ENCODE data around the gene ACBD6. TPM values are rescaled to one million over a fixed set of nuclear protein-coding genes. Genes with fewer than 3 reads are reported as not detected.

Gene ACBD6
- total and polyA plus RNA-seq, 12 donors, result 16.2 to 30.0 (median 21.0) TPM

GRCh38 chr1:180382326-180383115 lies 119.9 kb downstream of the ACBD6 start:
- intact Hi-C loops (cut with DNase I), result loop anchor here in 1 of 10 donors (5.0 kb wide), 1 partner anchor 55 kb away; no protein-coding TSS in a partner anchor
- ATAC-seq (no peak), DNase-seq (no peak)
- no peaks in the 10 kb centered on the region for H3K4me1 ChIP-seq
- no peak overlapping the region for H3K4me3 ChIP-seq
- TF ChIP-seq CTCF (IDR thresholded peaks at IDR 0.05), result no peak
- H3K27ac ChIP-seq, result no peak overlapping the region
- H3K36me3 ChIP-seq, result peaks cover 0 to 7% (median 0%) of the 10 kb centered on the region in 9 donors
- no peaks in the 10 kb centered on the region for H3K27me3 ChIP-seq
- 90 to 96% methylated on average over 5 of the region's 5 CpGs for WGBS, 2 donors
- peaks cover 7 to 85% (median 63%) of the 10 kb centered on the region in 11 donors for H3K9me3 ChIP-seq

- Histone ChIP-seq H3K27ac (no peak overlapping the region), H3K36me3 (peaks cover 0 to 14% (median 0%) of the 10 kb centered on the region in 9 donors), H3K9me3 (peaks cover 7 to 89% (median 63%) of the 10 kb centered on the region in 11 donors), H3K4me1 (no peaks in the 10 kb centered on the region), H3K27me3 (no peaks in the 10 kb centered on the region), H3K4me3 (no peak overlapping the region)
- DNase-seq, result no peak
- ATAC-seq, result no peak
- intact Hi-C loops (cut with DNase I), result loop anchor here in 1 of 10 donors (5.0 kb wide), 1 partner anchor 54 kb away; no protein-coding TSS in a partner anchor
- no peak for TF ChIP-seq CTCF (IDR thresholded peaks at IDR 0.05)
- WGBS, 2 donors, result 94 to 95% methylated on average over 4 of the region's 4 CpGs
These were observed 121.2 kb downstream of the ACBD6 start for GRCh38 chr1:180381184-180381580.

- H3K4me3 ChIP-seq, result no peak overlapping the region
- 97 to 98% methylated on average over 3 of the region's 3 CpGs for whole genome bisulfite sequencing, 2 donors
- H3K9me3 ChIP-seq, result peaks cover 7 to 83% (median 59%) of the 10 kb centered on the region in 11 donors
- H3K36me3 ChIP-seq, result peaks cover 0 to 18% (median 0%) of the 10 kb centered on the region in 9 donors
- no peak overlapping the region for H3K27ac ChIP-seq
- ATAC-seq (no peak), DNase-seq (no peak)
- intact Hi-C loops (cut with DNase I), result loop anchor here in 1 of 10 donors (5.0 kb wide), 1 partner anchor 53 kb away; no protein-coding TSS in a partner anchor
- H3K4me1 ChIP-seq, result no peaks in the 10 kb centered on the region
- H3K27me3 ChIP-seq, result no peaks in the 10 kb centered on the region
- no peak for TF ChIP-seq CTCF (IDR thresholded peaks at IDR 0.05)
These were observed 121.9 kb downstream of the ACBD6 start for GRCh38 chr1:180380259-180381183.

- Histone ChIP-seq H3K4me1 (no peaks in the 10 kb centered on the region), H3K27ac (no peak overlapping the region), H3K27me3 (no peaks in the 10 kb centered on the region), H3K4me3 (no peak overlapping the region), H3K36me3 (peaks cover 0 to 11% (median 0%) of the 10 kb centered on the region in 9 donors), H3K9me3 (peaks cover 5 to 47% (median 27%) of the 10 kb centered on the region in 11 donors)
- no peak for TF ChIP-seq CTCF (IDR thresholded peaks at IDR 0.05)
- WGBS, 2 donors, result 96 to 100% methylated on average over 3 of the region's 3 CpGs
- ATAC-seq (no peak), DNase-seq (no peak)
- intact Hi-C loops (cut with DNase I), result no loop called here
These were observed 125.6 kb downstream of the ACBD6 start for GRCh38 chr1:180376800-180377199.
